NCI-H1436 (cell line): Measurements from ENCODE around the gene NDUFA9.

ENCODE experiments used
- DNase-seq: peaks from one replicate; lab custom pipeline; 2025; lab: John Stamatoyannopoulos, UW

Gene NDUFA9

GRCh38 chr12:4648501-4649357 lies at the start of gene NDUFA9, which contains the start of gene AKAP3:
Gene NDUFA9, plus strand, starts transcription at chr12:4649114. Its CDS starts 13 bp downstream, at chr12:4649127.
Gene AKAP3, minus strand, starts transcription at chr12:4649051. Its CDS starts 10,855 bp downstream, at chr12:4638196.
- peak; percentile 59 for DNase-seq

- no peak for DNase-seq
Observed at GRCh38 chr12:4603421-4603820, 45.5 kb upstream of the NDUFA9 start.

GRCh38 chr12:4603946-4604345 lies 45.0 kb upstream of the NDUFA9 start:
- no peak for DNase-seq

GRCh38 chr12:4604684-4605193 lies 44.2 kb upstream of the NDUFA9 start:
- DNase-seq, result peak; percentile 86

GRCh38 chr12:4607056-4607455 lies 41.9 kb upstream of the NDUFA9 start:
- no peak for DNase-seq

GRCh38 chr12:4609071-4609470 lies 39.8 kb upstream of the NDUFA9 start:
- DNase-seq, result no peak

GRCh38 chr12:4610481-4610880 lies 38.4 kb upstream of the NDUFA9 start:
- no peak for DNase-seq

- DNase-seq, result no peak
Observed at GRCh38 chr12:4615667-4616066, 33.2 kb upstream of the NDUFA9 start.

GRCh38 chr12:4621511-4621910 lies 27.4 kb upstream of the NDUFA9 start:
- no peak for DNase-seq

GRCh38 chr12:4626543-4626942 lies 22.4 kb upstream of the NDUFA9 start:
- DNase-seq, result no peak

- no peak for DNase-seq
Observed at GRCh38 chr12:4628406-4628805, 20.5 kb upstream of the NDUFA9 start.

GRCh38 chr12:4630262-4630661 lies 18.7 kb upstream of the NDUFA9 start:
- no peak for DNase-seq

- DNase-seq, result no peak
Observed at GRCh38 chr12:4643747-4644146, 5.2 kb upstream of the NDUFA9 start.

- DNase-seq, result no peak
Observed at GRCh38 chr12:4645023-4645422, 3.9 kb upstream of the NDUFA9 start.

- DNase-seq, result no peak
Observed at GRCh38 chr12:4648104-4648500, 812 bp upstream of the NDUFA9 start.

GRCh38 chr12:4649358-4649661 lies 396 bp downstream of the NDUFA9 start:
- no peak for DNase-seq

GRCh38 chr12:4653257-4653656 lies 4.3 kb downstream of the NDUFA9 start:
- no peak for DNase-seq

- DNase-seq, result no peak
Observed at GRCh38 chr12:4653691-4654090, 4.8 kb downstream of the NDUFA9 start.

GRCh38 chr12:4663971-4664505 lies 15.1 kb downstream of the NDUFA9 start:
- no peak for DNase-seq

- DNase-seq, result no peak
Observed at GRCh38 chr12:4665236-4665635, 16.3 kb downstream of the NDUFA9 start.

GRCh38 chr12:4679711-4680110 lies 30.8 kb downstream of the NDUFA9 start:
- DNase-seq, result no peak

GRCh38 chr12:4681732-4682131 lies 32.8 kb downstream of the NDUFA9 start:
- no peak for DNase-seq

- no peak for DNase-seq
Observed at GRCh38 chr12:4685317-4685716, 36.4 kb downstream of the NDUFA9 start.

GRCh38 chr12:4690760-4691159 lies 41.8 kb downstream of the NDUFA9 start:
- DNase-seq, result no peak
